ENCODE results near the gene TRABD2A.
"Not testable (repeated sequence)": the region's sequence is repeated elsewhere in the genome, so short reads cannot be mapped to it uniquely, and the experiment has no call there.

TRABD2A gene

GRCh38 chr2:84879584-84880394, 1.1 kb downstream of the TRABD2A start:
- DNase-seq, result no peak

GRCh38 chr2:84878896-84879583, 1.8 kb downstream of the TRABD2A start:
- no peak for DNase-seq

- no peak for DNase-seq
These were observed 2.4 kb downstream of the TRABD2A start for GRCh38 chr2:84878459-84878858.

DNA sequence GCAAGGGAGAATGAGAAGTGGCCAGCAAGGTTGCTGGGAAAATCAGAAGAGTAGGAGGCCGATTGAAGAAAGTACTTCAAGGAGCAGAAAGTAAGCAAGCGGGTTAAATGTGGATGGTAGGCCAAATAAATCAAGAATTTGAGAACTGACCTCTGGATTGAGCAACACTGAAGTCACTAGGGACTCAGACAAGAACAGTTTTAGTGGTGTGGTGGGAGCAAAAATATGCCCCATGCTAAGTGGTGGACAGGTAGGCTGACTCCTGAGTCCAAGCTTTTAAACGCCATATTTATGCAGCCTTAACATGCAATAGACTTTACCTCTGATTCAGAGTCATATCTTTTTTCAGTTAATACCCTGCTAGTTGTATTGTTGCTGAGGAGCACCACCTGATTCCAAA, 4.5 kb downstream of the TRABD2A start:
- DNase-seq, result no peak

DNA sequence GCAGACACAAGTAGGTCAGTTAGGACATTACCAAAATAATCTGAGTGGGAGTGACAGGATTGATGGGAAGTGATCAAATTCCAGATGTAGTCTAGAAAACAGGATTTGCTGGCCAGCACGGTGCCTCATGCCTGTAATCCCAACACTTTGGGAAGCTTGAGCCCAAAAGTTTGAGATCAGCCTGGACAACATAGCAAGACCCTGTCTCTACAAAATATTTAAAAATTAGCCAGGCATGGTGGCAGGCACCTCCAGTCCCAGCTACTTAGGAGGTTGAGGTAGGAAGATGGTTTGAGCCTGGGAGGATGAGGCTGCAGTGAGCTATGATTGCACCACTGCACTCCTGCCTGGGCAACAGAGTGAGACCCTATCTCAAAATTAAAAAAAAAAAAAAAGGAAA, 5.3 kb downstream of the TRABD2A start:
- DNase-seq, result not testable (repeated sequence)

DNA sequence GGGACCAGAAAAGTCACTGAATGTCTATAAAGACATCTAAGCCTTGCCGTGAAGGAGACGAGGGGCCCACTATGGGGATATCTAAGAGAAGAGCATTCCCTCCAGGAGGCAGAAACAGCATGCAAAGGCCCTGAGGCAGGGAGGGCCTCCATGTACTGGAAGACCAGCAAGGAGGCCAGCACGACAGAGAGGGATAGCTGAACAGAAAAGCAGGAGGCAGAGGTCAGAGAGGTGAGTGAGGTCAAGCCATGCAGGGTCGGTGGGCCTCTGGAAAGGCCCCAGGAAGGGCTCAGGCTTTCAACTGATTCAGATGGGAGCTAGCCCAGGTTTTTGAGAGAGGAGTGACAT, 5.7 kb downstream of the TRABD2A start:
- no peak for DNase-seq

DNA sequence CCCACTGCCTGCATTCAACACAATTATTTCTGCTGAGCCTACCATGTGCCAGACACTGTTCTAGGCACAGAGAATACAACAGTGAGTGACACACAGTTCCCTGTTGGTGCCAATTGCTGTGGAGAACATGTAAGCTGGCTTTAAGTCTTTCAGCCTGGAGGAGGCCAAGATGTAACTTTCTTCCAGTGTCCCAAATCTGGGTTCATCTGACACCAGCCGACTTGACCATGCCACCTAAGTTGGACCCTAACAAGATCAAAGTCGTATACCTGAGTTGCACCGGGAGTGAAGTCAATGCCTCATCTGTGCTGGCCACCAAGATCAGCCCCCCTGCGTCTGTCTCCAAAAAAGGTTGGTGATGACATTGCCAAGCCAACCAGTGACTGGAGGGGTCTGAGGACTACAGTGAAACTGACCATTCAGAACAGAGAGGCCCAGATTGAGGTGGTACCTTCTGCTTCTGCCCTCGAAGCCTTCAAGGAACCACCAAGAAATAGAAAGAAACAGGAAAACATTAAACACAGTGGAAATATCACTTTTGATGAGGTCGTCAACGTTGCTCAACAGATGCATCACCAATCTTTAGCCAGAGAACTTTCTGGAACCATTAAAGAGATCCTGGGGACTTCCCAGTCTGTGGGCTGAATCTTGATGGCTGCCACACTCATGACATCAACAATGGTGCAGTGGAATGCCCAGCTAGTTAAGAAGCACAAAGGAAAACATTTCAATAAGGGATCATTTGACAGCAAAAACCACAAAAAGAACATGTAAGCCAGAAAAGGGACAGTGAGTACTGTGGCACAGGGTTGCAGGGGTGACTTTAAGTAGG, 6.3 kb downstream of the TRABD2A start:
- DNase-seq, result no peak

DNA sequence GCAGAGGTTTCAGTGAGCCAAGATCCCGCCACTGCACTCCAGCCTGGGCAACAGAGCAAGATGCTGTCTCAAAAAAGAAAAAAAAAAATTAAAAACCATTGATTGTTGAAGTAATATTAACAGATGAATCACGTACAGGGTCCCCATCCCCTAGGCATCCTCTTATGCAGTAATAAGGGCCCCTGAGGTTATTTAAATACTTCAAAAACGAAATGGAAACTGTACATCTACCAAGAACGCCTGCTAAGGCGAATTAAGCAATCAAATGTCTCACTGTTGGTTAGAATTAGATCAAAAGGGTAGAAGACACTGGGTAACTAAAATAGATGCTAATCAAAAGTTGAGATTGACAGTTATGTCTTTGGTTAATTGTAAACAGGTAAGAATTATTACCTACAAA, 7.5 kb downstream of the TRABD2A start:
- no peak for DNase-seq

DNA sequence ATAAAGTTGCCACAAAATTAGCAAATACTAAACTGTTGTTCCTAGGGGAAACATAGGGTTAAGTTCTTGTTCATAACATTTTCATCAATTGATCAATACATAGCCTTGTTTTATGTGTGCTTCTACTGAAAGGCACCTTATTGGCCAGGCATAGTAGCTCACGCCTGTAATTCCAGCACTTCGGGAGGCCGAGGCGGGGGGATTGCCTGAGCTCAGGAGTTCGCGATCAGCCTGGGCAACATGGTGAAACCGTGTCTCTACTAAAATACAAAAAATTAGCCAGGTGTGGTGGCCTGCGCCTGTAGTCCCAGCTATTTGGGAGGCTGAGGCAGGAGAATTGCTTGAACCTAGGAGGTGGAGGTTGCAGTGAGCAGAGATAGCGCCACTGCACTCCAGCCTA, 8.2 kb downstream of the TRABD2A start:
- DNase-seq, result not testable (repeated sequence)

- no peak for DNase-seq
These were observed 10.6 kb downstream of the TRABD2A start for GRCh38 chr2:84870306-84870705.

- not testable (repeated sequence) for DNase-seq
These were observed 12.6 kb downstream of the TRABD2A start for GRCh38 chr2:84868327-84868726.

DNA sequence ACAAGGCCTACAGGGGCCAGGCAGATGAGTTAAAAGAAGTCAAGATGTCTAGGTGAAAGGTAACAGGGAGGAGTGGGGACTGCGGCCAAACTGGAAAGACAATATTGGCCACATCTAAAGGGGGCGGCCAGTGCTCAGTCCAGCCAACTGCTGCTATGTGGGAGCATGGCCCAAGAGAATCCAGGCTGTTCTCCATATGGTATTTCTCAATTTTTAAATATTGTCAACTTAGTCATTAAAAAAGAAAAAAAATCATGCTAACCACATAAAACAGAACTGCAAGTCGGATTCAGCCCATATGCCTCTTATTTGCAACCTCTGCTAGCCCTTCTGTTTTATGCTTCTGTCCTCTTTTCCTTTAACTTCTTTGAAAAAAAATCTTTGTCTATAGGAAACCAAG, 14.8 kb downstream of the TRABD2A start:
- no peak for DNase-seq

- peak; percentile 54 for DNase-seq
These were observed 15.6 kb downstream of the TRABD2A start for GRCh38 chr2:84865181-84865783.

GRCh38 chr2:84862006-84862405, 18.9 kb downstream of the TRABD2A start:
- DNase-seq, result no peak

GRCh38 chr2:84861539-84861938, 19.3 kb downstream of the TRABD2A start:
- DNase-seq, result no peak

GRCh38 chr2:84858937-84859336, 21.9 kb downstream of the TRABD2A start:
- no peak for DNase-seq

DNA sequence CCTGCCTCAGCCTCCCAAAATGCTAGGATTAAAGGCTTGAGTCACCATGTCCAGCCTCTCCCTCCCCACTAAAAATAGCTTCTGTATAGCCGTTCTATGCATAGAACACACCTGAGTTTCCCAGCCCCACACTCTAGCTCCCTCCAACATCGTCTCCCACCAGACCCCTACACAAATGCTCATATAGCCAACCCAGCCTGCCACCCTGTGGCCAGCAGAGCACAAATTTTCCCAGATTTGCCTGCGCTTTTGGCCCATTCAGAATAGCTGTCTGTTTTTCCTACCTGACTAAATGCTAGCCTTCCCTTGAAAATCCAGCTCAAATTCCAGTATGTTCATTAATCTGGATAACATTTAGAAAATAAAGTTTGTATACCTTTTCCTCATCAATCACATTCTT, 22.8 kb downstream of the TRABD2A start:
- DNase-seq, result no peak

DNA sequence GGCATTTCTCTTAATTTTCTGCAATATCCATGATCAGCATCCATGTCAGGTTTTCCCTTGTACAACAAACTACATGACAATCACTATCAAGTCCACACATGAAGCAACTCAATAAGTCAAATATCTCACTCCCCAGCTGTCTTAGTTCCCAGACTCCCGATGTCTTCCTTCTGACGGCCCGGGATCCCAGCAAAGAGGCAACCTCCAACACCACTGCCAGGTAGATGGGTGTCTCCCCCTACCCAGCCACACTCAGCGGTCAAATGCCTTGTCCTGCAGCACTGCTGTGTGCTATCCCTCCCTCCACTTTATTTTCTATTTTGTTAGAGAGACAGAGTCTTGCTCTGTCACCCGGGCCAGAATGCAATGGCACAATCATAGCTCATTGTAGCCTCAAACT, 23.3 kb downstream of the TRABD2A start:
- DNase-seq, result no peak

DNA sequence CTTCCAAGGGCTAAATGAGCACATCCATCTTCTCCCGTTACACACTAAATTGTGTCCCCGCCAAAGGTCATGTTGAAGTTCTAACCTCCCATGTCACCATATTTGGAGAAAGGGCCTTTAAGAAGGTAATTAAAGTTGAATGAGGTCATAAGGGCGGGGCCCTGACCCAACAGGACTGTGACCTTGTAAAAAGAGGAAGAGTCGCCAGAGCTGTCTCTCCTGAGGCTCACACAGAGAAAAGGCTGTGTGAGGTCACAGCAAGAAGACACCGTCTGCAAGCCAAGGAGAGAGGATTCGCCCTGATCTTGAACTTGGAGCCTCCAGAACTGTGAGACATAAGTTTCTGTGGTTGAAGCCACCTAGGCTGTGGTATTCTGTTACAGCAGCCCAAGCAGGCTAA, 24.1 kb downstream of the TRABD2A start:
- DNase-seq, result no peak

DNA sequence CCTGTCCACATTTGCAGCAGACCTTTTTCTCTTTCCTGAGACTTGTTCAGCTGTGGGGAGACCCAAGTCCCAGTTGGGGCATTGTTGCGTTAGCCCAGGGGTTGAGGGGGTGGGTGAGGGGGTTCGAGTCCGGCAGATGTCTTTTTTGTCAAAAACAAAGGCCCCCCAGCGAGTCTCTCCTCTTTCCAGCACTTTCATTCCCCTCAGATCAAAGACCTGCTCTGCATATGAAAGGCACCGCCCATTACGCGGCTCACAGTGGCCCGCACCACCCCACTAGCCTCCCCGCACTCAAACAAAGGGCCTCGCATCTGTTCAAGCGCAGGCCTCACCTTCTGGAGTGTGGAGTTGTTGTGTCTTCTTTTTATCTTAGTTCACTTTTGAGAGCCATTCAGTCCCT, 25.2 kb downstream of the TRABD2A start:
- DNase-seq, result no peak

- DNase-seq, result no peak
These were observed 26.0 kb downstream of the TRABD2A start for GRCh38 chr2:84854850-84855249.

DNA sequence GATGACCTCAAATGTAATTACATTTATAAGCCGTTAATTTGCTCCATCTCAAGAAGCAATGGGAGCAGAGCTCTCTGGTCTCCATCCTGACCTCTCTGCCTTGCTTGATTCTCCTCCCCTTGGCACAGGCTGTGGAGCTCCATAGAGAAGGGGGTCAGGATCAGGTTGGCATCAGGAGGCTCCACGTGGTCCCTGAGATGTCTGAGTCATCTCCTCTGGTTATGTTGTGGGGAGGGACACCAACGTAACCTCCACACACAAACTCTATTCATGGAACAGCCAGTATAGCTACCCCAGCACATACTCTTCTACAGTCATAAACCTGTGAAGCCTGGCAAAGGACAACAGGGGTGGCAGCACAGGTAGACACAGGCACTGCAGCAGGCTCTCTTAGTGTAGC, 29.0 kb downstream of the TRABD2A start:
- DNase-seq, result no peak

DNA sequence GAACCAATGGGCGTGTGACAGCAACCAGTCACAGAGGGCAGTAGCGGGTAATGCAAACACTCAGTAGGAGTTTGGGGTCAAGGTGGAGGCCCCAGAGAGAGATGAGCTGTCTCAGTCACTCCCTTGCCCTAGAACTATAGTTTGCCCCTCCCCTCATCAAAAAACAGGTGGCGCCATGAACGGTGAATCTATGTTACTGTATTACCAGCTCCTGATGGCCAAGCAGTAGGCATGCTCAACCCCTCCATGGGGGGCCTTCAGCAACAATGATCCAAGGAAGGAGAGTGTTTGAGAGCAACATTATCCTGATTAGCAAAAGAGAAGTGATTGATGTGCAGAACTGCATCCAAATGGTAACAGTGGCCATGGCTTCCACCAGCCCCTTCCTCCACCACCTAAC, 30.4 kb downstream of the TRABD2A start:
- DNase-seq, result no peak

Data from hematopoietic multipotent progenitor cell treated with erythropoietin and hydrocortisone succinate and interleukin-3 and kit ligand, for 6 days (in vitro differentiated cells).